ENCODE data around the gene STK11. TPM values are rescaled to one million over a fixed set of nuclear protein-coding genes. Genes with fewer than 3 reads are reported as not detected.

Gene STK11
- total RNA-seq, 2 experiments from 2014 or later: 76.5 to 78.4 TPM

GRCh38 chr19:1220976-1221903 is 15.7 kb downstream of the STK11 start:
- Histone ChIP-seq H3K27ac (ENCODE audit: low read depth, low read length, poor library complexity, severe bottlenecking) (no peak overlapping the region), H4K20me1 (ENCODE audit: insufficient read depth, low read length) (no peaks in the 10 kb centered on the region), H3K4me3 (ENCODE audit: low read depth, low read length, poor library complexity, severe bottlenecking) (no peak overlapping the region), H3K4me2 (ENCODE audit: low read length) (no peak overlapping the region), H3K36me3 (ENCODE audit: insufficient read depth, low read length) (peaks cover 39% of the 10 kb centered on the region), H3K9me2 (ENCODE audit: insufficient read depth, low read length) (no peaks in the 10 kb centered on the region), H3K79me2 (ENCODE audit: insufficient read depth, low read depth, low read length) (0 out of 2 replicates have a peak, but pooled peaks cover under 1% of the 10 kb centered on the region), H2AFZ (ENCODE audit: low read length) (no peak overlapping the region), H3K4me1 (ENCODE audit: insufficient read depth, low read length, poor library complexity, severe bottlenecking) (peaks cover 5% of the 10 kb centered on the region), H3K9me3 (ENCODE audit: low read length) (no peaks in the 10 kb centered on the region)
- BruUV-seq (replicated peaks): no TSS peak
- intact Hi-C loops (cut with micrococcal nuclease; ENCODE audit: unreplicated experiment): no loop called here
- TF ChIP-seq EZH2phosphoT487 (IDR thresholded peaks at IDR 0.05; ENCODE audit: borderline replicate concordance, low read depth, low read length) (no peak), CTCF (conservative IDR thresholded peaks at IDR 0.05; ENCODE audit: low read length) (peak; percentile 53)
- ChIA-PET POLR2A (no interaction called here), CTCF (ENCODE audit: unreplicated experiment) (no interaction called here)
- no peak for DNase-seq (ENCODE audit: low spot score)

GRCh38 chr19:1221904-1222255 is 16.3 kb downstream of the STK11 start:
- H3K4me3 ChIP-seq (ENCODE audit: low read depth, low read length, poor library complexity, severe bottlenecking): no peak overlapping the region
- no peaks in the 10 kb centered on the region for H3K9me2 ChIP-seq (ENCODE audit: insufficient read depth, low read length)
- H2AFZ ChIP-seq (ENCODE audit: low read length): no peak overlapping the region
- DNase-seq (ENCODE audit: low spot score): no peak
- peaks cover 3% of the 10 kb centered on the region for H3K4me1 ChIP-seq (ENCODE audit: insufficient read depth, low read length, poor library complexity, severe bottlenecking)
- no TSS peak for BruUV-seq (replicated peaks)
- no peaks in the 10 kb centered on the region for H4K20me1 ChIP-seq (ENCODE audit: insufficient read depth, low read length)
- H3K79me2 ChIP-seq (ENCODE audit: insufficient read depth, low read depth, low read length): no peaks in the 10 kb centered on the region
- ChIA-PET POLR2A (no interaction called here), CTCF (ENCODE audit: unreplicated experiment) (no interaction called here)
- no peak overlapping the region for H3K4me2 ChIP-seq (ENCODE audit: low read length)
- TF ChIP-seq CTCF (conservative IDR thresholded peaks at IDR 0.05; ENCODE audit: low read length): no peak
- TF ChIP-seq EZH2phosphoT487 (IDR thresholded peaks at IDR 0.05; ENCODE audit: borderline replicate concordance, low read depth, low read length): no peak
- intact Hi-C loops (cut with micrococcal nuclease; ENCODE audit: unreplicated experiment): no loop called here
- peaks cover 44% of the 10 kb centered on the region for H3K36me3 ChIP-seq (ENCODE audit: insufficient read depth, low read length)
- H3K9me3 ChIP-seq (ENCODE audit: low read length): no peaks in the 10 kb centered on the region
- H3K27ac ChIP-seq (ENCODE audit: low read depth, low read length, poor library complexity, severe bottlenecking): no peak overlapping the region

- H3K4me1 ChIP-seq (ENCODE audit: insufficient read depth, low read length, poor library complexity, severe bottlenecking): no peaks in the 10 kb centered on the region
- H3K27ac ChIP-seq (ENCODE audit: low read depth, low read length, poor library complexity, severe bottlenecking): no peak overlapping the region
- no TSS peak for BruUV-seq (replicated peaks)
- intact Hi-C loops (cut with micrococcal nuclease; ENCODE audit: unreplicated experiment): no loop called here
- H2AFZ ChIP-seq (ENCODE audit: low read length): no peak overlapping the region
- no peaks in the 10 kb centered on the region for H4K20me1 ChIP-seq (ENCODE audit: insufficient read depth, low read length)
- H3K4me2 ChIP-seq (ENCODE audit: low read length): no peak overlapping the region
- TF ChIP-seq EZH2phosphoT487 (IDR thresholded peaks at IDR 0.05; ENCODE audit: borderline replicate concordance, low read depth, low read length): no peak
- no peak; the same call in 1 of the 2 replicates for TF ChIP-seq CTCF (conservative IDR thresholded peaks at IDR 0.05; ENCODE audit: low read length)
- H3K9me2 ChIP-seq (ENCODE audit: insufficient read depth, low read length): no peaks in the 10 kb centered on the region
- peaks cover 49% of the 10 kb centered on the region for H3K36me3 ChIP-seq (ENCODE audit: insufficient read depth, low read length)
- CTCF ChIA-PET (ENCODE audit: unreplicated experiment): no interaction called here
- no peak for DNase-seq (ENCODE audit: low spot score)
- no peak overlapping the region for H3K4me3 ChIP-seq (ENCODE audit: low read depth, low read length, poor library complexity, severe bottlenecking)
- H3K79me2 ChIP-seq (ENCODE audit: insufficient read depth, low read depth, low read length): no peaks in the 10 kb centered on the region
- POLR2A ChIA-PET: no interaction called here
- no peaks in the 10 kb centered on the region for H3K9me3 ChIP-seq (ENCODE audit: low read length)
These were observed 16.8 kb downstream of the STK11 start for GRCh38 chr19:1222394-1222793.
